Esophagus mucosa (tissue), 1 donor: ENCODE measurements around the gene LTBP3. TPM values are rescaled to one million over a fixed set of nuclear protein-coding genes. Genes with fewer than 3 reads are reported as not detected.
"Not testable (repeated sequence)": the region's sequence is repeated elsewhere in the genome, so short reads cannot be mapped to it uniquely, and the experiment has no call there.

Source experiments
- ATAC-seq: fragments of 200-7000 bp; cut with Tn5 transposase; one replicate; pipeline ENCODE4 v1.9.1; 2020
- total RNA-seq: library from RNA; stranded (reverse); gene quantifications from one replicate; pipeline ENCODE4 v1.2.4, GENCODE V29; 2023
- donor health status: DM: yes; HTN: yes; CAD: no.

LTBP3 gene
- total RNA-seq, 1 donor from 2014 or later = 20.9 TPM

GRCh38 chr11:65571420-65571819, 13.3 kb upstream of the LTBP3 start:
- ATAC-seq = no peak

GRCh38 chr11:65569973-65570918, 12.1 kb upstream of the LTBP3 start, which contains the start of gene ZNRD2:
Gene ZNRD2, plus strand, starts transcription at chr11:65570477. Its CDS starts 15 bp downstream, at chr11:65570492.
- ATAC-seq = peak; percentile 83

GRCh38 chr11:65569164-65569972, 11.2 kb upstream of the LTBP3 start:
- peak; percentile 2 for ATAC-seq

- ATAC-seq = no peak
Measured at GRCh38 chr11:65565624-65566453, 7.7 kb upstream of the LTBP3 start.

GRCh38 chr11:65564879-65565559, 6.9 kb upstream of the LTBP3 start:
- ATAC-seq = not testable (repeated sequence)

- no peak for ATAC-seq
Measured at GRCh38 chr11:65563601-65564000, 5.4 kb upstream of the LTBP3 start.

- no peak for ATAC-seq
Measured at GRCh38 chr11:65562788-65563187, 4.6 kb upstream of the LTBP3 start.

- ATAC-seq = no peak
Measured at GRCh38 chr11:65562020-65562419, 3.9 kb upstream of the LTBP3 start.

- peak; percentile 9 for ATAC-seq
Measured at GRCh38 chr11:65560555-65561418, 2.6 kb upstream of the LTBP3 start.

- ATAC-seq = peak; percentile 20
Measured at GRCh38 chr11:65559951-65560537, 1.9 kb upstream of the LTBP3 start.

- ATAC-seq = no peak
Measured at GRCh38 chr11:65559535-65559934, 1.4 kb upstream of the LTBP3 start.

- no peak for ATAC-seq
Measured at GRCh38 chr11:65558930-65559509, 861 bp upstream of the LTBP3 start.

- no peak for ATAC-seq
Measured at GRCh38 chr11:65557280-65558001, 718 bp downstream of the LTBP3 start.

GRCh38 chr11:65556470-65557279, 1.5 kb downstream of the LTBP3 start:
- no peak for ATAC-seq

- ATAC-seq = peak; percentile 47
Measured at GRCh38 chr11:65555693-65556231, 2.4 kb downstream of the LTBP3 start.

- ATAC-seq = no peak
Measured at GRCh38 chr11:65554842-65555430, 3.2 kb downstream of the LTBP3 start.

GRCh38 chr11:65554057-65554818, 3.9 kb downstream of the LTBP3 start:
- ATAC-seq = no peak
